HG03575 (cell line): ENCODE measurements around the gene BTBD9.

ENCODE experiments used
- ATAC-seq: cut with Tn5 transposase; IDR thresholded peaks from one replicate; pipeline ENCODE4 v1.9.1; 2021; ENCODE audit not compliant: unreplicated experiment, insufficient number of reproducible peaks, low FRiP score; ENCODE audit errors: extremely low read depth

The BTBD9 gene

DNA sequence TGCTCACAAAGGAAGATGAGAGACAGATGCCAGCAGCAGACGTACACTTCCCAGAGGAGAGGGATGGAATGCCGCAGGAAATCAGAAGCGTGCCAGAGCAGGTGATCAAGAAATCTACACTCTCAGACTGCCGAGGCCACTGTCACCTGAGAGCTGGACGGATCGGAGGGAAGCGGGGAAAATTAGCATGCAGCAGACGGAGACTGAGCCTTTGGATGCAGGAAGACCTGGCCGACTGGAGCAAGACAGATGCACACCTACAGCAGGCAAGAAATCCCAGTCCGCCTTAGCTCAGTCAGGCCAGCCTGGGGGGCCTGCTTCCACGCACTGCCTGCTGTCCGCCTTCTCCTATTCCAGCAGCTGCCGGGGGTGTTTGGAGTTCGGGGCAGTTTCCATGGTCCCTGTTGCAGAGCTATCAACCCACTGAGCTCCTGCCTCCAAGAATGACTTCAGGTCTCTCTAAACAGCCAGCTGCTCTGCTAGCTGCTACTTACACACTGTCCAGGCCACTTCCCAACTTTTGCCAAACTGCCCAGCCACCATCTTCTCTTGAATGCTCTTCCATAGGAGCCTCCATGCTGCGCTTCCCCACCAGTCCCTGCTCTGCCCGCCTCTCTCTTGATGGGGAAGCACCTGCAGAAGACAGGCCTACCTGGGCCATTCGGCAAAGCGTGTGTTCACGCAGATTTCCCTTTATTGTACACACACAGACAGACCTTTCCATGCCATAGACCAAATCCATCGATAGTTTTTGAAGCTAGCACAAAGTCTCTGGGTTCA is 451.7 kb downstream of the BTBD9 start:
- ATAC-seq: no peak

DNA sequence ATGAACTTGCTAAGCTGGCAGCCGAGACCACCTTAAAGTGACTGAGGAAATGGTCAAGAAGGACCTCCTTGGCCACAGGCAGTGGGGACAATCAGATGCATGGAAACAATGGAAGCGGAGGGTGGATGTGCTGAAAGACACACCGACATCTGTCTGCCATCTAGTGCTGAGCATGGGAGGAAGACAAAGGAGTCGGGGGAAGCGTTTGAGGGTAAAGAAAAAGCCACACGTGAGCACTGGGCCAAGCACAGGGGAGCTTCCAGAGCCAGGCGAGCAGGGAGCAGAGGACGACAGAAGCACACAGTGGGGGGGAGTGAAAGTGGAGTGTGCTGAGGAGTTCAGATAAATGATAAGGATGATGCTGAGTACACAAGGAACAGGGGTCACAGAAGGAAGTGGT is 452.4 kb downstream of the BTBD9 start:
- no peak for ATAC-seq

DNA sequence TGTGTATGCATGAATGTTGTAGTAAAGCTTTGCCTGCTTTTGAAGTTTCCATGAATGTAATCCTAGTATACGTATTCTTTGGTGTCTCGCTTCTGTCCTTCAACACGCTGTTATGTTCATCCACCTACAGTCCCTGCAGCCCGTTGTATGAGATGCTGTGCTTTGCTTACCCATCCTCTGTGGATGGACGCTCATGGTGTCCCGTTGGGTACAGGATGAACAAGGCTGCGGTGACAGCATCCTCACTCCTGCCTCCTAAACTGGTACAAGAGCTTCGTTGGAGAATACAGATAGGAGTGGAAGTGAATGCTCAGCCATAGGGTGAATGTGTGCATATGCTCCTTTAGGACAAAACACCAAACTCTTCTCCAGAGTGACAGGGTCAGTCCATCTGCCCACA is 454.0 kb downstream of the BTBD9 start:
- ATAC-seq: no peak

DNA sequence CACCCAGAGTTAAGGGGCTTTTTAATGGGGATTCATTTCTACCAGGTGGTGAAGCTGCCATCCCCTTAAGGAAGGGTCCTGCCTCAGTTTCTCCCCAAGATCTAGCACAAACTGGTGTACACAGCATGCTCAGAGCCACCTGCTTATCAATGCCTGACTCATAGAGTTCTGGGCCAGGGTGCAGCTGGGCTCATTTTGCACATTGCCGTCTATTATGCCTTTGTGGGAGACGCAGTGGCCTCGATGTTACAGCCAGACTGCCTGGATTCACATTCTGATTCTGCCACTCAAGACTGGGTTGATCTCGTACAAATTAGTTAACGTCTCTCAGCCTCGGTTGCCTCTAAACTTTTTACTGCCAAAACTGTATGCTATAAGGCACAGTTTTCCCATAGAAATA is 454.5 kb downstream of the BTBD9 start:
- no peak for ATAC-seq

DNA sequence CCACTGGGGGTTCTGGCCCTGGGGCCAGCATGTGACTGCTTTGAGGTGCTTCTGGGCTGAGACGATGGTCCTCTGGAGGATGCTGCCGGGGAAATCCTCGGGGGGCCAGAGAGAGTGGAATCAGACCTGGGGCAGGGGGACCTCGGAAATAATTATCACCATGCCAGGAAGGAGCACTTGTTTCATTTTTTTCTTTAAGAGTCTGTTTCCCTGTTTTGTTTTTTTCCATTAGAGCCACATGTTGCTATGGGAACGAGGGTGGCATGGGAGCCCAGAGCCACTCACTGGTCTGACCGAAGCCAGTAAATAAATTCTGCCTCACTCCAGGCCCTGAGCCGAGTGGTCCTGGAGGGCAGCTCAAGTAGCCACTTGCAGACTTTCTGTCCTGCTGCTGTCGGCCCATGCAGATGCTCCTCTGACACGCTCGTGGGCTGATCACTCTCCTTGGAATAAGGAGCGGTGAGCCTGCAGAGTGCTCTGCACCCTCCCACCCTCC is 455.1 kb downstream of the BTBD9 start:
- no peak for ATAC-seq

DNA sequence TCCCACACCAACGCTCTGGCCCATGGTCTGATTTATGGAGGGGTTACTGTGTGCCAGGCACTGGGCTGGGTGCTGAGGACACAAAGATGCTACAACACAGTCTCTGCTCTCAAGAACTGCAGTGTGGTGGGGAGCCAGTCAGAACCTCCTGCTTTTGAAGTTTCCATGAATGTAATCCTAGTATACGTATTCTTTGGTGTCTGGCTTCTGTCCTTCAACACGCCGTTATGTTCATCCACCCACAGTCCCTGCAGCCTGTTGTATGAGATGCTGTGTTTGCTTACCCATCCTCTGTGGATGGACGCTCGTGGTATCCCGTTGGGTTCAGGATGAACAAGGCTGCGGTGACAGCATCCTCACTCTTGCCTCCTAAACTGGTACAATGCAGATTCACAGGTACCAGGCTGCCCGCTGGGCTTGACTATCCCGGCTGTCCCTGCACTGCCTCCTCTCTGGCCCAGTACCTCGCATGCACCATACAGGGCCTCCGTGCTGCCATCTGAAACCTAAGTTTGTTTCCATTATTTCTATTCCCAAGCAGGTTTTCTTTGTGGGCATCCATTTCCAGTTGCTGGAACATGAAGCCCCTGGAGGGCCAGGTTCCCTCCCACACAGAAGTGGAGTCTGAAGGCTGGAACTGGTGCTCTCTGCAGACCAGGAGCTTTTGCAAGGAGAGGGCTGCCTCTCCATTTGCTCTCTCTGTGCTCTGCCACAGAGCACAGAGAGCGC is 455.7 kb downstream of the BTBD9 start:
- ATAC-seq: no peak

DNA sequence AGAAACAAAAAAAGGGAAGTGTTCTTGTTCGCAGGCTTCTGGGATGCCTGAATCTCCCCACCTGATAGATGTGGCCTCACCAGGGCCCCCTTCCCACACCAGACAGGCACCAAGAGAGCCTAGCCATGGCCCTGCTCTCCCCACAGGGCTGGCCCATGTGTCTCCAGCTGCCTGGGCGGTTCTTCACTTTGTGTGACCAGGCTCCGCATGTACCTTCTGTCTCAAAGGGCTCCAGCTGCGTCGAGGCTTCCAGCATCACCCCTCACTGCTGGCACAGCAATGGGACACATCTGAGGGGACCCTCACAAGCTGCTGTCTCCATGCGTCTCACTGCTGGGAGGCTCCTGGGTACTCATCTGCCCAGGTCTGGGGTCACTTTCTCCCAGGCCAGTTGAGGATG is 457.3 kb downstream of the BTBD9 start:
- no peak for ATAC-seq

DNA sequence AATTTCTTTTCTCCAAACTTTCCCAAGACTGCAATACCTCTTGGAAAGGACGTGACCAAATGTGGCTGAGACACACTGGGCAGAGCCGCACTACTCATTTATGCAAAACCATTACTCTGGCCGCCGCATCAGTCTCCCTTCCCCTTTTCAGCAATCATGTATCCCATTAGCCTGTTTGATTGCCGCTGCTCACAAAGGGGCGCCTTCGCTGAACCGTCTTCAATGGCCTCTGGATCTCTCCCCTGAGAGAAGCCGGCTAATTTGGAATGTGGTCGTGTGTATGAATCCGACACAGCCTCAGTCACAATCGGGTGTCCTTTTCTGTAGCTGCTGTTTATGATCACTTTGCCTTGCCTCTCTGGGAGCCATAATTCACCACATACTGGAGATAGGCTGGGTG is 459.1 kb downstream of the BTBD9 start:
- ATAC-seq: no peak

DNA sequence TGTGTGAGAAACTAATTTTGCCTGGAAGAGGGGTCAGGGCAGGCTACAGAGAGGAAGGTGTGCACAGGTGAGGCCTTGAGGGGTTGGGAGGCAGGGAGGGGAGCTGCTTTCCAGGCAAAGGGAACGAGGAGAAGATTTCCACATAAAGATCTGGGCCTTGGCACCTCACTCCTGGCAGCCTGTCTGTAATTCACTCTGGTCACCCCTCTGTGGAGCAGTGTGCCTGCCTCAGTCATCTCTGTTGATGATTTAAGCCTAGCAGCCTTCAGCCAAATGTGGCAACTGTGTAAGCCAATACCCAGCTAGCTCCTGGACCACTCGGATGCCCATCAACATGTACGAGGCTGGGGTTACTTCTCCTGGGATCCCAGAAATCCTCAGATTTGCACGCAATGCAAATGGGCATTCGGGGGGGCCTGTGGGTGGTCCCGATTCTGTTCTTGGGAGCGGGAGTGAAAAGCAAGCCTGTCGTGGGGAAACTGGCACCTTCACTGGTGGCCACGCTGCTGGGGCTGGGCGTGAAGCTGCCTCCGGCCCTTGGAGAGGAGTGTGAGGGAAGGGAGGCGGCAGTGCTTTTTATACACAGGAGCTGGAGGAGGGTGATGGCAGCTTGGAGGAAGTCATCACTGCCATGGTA is 459.8 kb downstream of the BTBD9 start:
- ATAC-seq: no peak

DNA sequence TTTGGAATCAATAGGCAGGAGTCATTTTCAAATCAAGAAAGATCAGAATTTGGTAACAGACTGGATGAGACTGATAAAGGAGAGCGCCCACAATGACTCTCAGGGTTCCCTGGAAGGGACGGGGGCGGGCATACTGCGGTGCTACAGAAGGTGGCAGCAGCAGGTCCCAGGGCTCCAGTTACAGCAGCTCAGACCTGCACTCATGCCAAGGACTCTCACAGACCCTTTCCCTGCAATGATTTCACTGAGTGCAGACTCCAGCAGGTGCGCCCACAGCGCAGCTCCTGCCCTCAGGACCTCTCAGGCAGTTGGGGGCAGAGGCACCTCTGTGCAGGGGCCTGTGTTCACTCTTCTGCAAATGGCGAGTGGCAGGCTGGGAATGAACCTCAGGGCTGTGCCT is 460.4 kb downstream of the BTBD9 start:
- ATAC-seq: no peak

DNA sequence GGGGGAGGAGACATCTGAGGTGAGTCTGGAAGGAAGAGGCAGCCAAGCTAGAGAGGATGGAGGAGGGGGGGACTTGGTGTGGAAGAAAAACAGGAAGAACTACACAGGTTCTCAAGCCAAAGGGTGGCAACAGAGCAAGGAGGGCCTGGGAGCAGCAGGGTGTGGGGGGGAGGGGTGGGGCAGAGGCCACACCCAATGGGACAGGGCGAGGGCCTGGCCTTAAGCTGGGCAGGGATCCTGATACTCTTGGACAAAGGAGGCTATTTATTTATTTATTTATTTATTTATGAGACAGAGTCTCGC is 461.2 kb downstream of the BTBD9 start:
- ATAC-seq: no peak

DNA sequence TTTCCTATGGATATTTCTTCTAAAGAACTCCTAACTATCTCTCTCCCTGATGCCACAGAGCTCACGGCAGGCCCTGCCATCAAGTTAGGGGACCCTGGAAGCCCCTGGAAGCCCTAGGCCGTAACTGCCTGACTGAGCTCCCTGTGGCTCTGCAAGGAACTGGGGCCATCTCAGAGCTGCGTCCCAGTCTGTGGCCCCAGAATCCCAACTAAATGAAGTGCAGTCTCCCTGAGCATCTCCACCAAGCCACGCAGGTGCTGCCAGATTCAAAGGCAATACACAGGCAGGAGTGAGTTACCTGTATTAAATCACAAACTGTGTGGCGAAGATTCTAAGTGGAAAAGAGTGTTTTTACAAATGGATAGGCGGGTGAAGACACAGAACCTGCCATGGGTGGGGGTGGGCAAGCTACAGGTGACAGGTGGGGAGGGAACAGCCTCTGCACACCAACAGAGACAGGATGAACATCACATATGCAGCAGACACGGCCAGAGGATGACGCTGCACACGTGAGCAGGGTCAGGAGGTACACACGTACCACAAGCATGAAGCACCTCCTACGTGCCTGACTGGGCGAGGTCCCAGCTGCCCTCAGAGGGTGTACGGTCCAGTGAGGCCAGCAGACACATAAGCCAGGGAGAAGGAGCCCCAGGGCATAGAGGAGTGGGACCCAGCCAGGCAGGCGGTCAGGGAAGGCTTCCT is 461.7 kb downstream of the BTBD9 start:
- no peak for ATAC-seq

DNA sequence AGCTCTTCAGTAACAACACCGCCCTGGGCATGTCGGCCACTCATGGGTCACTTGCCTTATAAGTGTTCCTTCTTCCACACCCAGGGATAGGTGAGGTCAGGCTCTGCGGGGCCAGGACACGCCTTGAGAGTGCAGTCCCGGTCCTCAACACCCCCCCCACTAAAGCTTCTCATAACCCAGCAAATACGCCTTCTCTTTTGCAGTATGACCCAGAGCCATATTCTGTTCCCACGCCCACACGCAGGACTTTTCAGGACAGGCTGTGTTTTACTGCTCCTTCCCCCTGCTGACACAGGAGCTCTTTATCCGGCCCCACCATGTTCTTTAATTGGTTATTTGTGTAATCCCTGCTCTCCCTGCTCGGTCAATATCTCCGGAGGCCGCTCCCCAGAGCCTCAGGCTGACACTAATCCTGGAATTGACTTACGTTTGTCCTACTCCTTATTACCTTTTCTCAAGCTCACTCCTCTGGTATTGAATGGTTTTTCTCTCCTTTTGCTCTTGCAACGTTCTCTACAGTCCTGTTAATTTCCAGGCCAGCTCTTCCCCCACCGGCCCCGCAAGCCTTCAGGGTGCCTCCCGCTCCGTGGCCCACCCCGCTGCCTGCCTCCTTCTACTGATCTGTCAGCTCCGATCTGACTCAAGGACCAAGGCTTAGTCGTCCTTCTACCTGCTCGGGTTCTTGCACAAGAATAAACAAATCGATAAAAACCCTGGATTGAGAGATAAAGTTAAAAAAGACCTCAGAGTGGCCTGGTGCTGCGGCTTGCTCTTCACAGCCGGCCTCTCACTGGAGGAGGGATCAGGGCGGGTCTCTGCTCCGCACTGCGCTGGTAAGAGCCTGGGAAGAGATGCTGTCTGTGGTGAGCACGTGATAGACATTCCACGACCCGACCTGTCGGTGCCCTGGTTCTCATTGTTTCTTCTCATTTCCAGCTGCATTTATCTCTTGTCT is 462.7 kb downstream of the BTBD9 start:
- ATAC-seq: no peak

DNA sequence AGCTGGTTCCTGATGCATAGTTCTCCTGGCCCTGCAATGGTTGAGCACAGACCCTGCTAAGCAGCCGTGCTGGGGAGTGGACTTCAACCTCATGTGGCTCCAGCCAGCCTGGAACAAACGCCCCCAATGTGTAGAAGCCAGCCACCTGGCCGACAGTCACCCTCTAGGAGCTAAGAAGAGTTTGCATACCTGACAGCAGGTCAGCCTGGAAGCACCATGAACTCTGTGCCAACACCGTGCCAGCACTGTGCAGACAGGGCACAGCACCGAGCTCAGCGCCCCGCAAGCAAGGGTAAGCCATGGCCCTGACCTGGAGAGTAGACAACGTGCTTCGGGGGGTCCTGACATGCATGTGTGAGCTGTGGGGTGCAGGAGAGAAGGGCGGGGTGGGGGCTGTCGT is 463.9 kb downstream of the BTBD9 start:
- ATAC-seq: no peak

DNA sequence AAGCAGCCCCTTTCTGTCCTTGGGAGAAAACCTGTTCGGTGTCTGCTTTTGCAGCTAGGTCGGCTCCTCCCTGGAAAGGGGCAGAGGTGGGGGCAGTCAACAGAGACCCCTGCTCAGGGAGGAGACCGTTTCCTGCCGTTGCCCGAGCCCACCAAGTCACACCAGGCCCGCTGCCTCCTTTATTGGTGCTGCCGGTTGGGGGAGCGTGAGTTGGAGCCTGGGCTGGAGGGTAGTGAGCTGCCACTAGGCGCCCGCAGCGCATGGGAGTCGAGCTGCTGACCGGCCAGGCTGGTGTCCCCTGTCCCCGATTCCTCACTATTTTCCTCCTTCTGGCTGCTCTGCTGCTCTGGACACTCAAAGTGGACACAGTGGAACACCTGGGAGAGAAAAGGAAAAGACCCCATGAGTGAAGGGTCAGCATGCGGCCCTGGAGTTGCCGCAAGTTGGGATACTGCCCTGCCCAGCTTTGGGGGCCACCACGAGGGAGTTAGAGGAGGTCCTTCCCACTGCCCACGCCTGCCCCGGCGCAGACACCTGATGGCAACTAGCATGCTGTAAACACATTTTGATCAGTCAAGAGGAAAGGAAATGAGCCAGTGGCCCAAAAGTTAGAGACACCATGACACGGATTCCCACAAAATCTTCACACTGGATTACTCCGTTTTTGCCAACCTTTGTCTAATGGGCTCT is 464.8 kb downstream of the BTBD9 start:
- no peak for ATAC-seq

DNA sequence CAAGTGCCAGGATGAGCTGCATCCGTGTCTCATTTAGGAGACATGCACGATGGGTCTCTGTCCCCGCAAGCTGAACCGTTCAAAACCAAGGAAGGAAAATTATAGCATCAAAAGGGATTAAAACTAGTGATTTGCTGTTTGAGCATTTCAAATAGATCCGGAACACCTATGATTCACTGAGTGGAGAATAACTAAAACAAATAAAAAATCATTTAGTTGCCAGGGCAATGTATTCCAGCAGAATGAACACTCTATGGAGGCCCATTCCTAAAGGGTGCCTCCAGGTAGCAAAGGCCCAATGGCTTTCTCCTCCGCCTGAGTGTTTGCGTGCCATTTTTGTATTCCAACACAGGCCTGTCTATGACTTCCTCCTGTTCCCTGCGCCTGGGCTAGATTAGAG is 465.4 kb downstream of the BTBD9 start:
- no peak for ATAC-seq

DNA sequence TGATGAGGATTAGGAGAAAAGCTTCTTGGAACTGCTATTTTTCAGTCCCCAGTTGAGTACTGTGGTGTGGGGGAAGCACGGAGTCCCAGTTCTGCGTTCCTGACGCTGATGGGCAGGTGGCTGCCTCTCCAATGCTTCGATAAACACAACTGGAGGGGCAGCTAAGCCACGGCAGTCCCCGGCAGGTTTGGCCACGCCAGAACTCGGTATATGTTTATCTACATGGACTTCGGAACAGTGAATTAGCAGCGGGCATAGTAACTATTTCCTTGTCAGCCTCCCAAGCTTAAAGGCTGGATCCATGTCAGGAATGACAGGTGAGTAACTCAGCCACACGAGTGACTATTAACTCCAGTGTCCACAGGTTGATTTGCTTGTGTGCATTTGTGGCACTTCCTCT is 465.8 kb downstream of the BTBD9 start:
- ATAC-seq: no peak

DNA sequence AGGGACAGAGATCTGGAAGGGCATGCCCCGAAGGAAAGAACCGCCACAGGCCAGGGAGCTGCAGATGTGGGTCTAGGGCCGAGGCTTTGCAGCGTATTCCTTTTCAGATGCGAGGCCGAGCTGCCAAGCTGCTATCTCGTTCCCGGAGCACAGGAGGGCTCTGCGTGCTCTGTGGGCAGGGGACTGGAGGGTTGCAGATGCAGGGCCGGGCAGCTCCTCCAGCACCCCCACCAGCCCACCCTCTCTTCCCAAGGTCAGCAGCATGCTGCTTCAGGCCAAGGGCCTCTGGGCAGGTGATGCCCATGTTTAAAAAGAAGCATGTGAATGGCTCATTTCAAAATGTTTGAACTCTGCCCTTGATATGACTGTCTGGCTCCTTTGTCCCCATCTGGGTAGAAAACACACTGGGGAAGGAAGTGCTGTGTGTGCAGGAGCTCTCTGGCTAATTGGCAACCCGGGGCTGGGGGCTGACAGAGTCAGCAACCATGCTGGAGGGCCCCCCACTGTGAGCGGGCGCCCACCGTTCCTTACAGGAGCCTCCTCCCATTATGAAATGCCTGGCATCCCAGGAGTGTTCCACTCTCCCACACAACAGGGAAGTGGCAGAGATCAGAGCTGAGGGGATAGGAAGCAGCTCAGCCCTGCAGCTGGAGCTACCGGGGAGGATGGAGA is 466.9 kb downstream of the BTBD9 start:
- no peak for ATAC-seq
